Mesenchymal stem cell (in vitro differentiated cells and primary cell): ENCODE results near the gene HS6ST2.

Experiments
- DNase-seq: peaks from one replicate; pipeline ENCODE4 v3.0.0-alpha.2; 2013
- H2AFZ ChIP-seq: one replicate; pipeline ENCODE4 v1.6.1; 2013; ENCODE audit warnings: low read depth, mild to moderate bottlenecking, control low read depth, inconsistent platforms, low read length, moderate library complexity
- H2AK5ac ChIP-seq: 2 replicates; pipeline ENCODE4 v1.6.1; 2013; ENCODE audit warnings: low read length, moderate library complexity, mild to moderate bottlenecking, inconsistent platforms; ENCODE audit not compliant: severe bottlenecking
- H2BK120ac ChIP-seq: one replicate; pipeline ENCODE4 v1.6.1; 2013; ENCODE audit warnings: low read depth, mild to moderate bottlenecking, inconsistent platforms, low read length, moderate library complexity
- H2BK12ac ChIP-seq, 2 experiments: one replicate each; pipeline ENCODE4 v1.6.1; 2013; ENCODE audit warnings: inconsistent platforms in 2 of 2, low read length in 2 of 2, mild to moderate bottlenecking in 2 of 2, moderate library complexity in 2 of 2, control low read depth in 1 of 2
- H2BK15ac ChIP-seq: one replicate; pipeline ENCODE4 v1.6.1; 2013; ENCODE audit warnings: mild to moderate bottlenecking, low read depth, inconsistent platforms; ENCODE audit not compliant: poor library complexity, severe bottlenecking
- H2BK5ac ChIP-seq: 2 replicates; pipeline ENCODE4 v1.6.1; 2013; ENCODE audit warnings: low read depth, mild to moderate bottlenecking, low read length, control low read depth, inconsistent platforms; ENCODE audit not compliant: poor library complexity, severe bottlenecking
- H3K14ac ChIP-seq, 2 experiments: one replicate each; pipeline ENCODE4 v1.6.1; 2013; ENCODE audit warnings: inconsistent platforms in 2 of 2, low read length in 2 of 2, control low read depth in 1 of 2, mild to moderate bottlenecking in 1 of 2, moderate library complexity in 1 of 2
- H3K18ac ChIP-seq, 2 experiments: one replicate each; pipeline ENCODE4 v1.6.1; 2013; ENCODE audit warnings: inconsistent platforms in 2 of 2, low read length in 2 of 2, control low read depth in 1 of 2, low read depth in 1 of 2, mild to moderate bottlenecking in 1 of 2
- H3K23ac ChIP-seq, 2 experiments: one replicate each; pipeline ENCODE4 v1.6.1; 2013; ENCODE audit warnings: inconsistent platforms in 2 of 2, low read length in 2 of 2, mild to moderate bottlenecking in 2 of 2, moderate library complexity in 2 of 2, control low read depth in 1 of 2
- H3K27ac ChIP-seq: 2 replicates; pipeline ENCODE4 v1.5.1; 2013; ENCODE audit warnings: mild to moderate bottlenecking, moderate library complexity, low read length, control low read depth, inconsistent platforms; ENCODE audit not compliant: poor library complexity, severe bottlenecking
- H3K27me3 ChIP-seq, 2 experiments: 2 replicates each; pipeline versions ENCODE4 v1.6.1 to v1.7.0; 2013; ENCODE audit warnings: low read length in 2 of 2, mild to moderate bottlenecking in 2 of 2, moderate library complexity in 2 of 2, control low read depth in 1 of 2, inconsistent platforms in 1 of 2; ENCODE audit not compliant: control insufficient read depth in 1 of 2, insufficient read depth in 1 of 2
- H3K36me3 ChIP-seq, 2 experiments: 2 replicates each; pipeline versions ENCODE4 v1.6.1 to v1.7.0; 2013; ENCODE audit warnings: low read length in 2 of 2, control low read depth in 1 of 2, inconsistent platforms in 1 of 2, low read depth in 1 of 2, mild to moderate bottlenecking in 1 of 2; ENCODE audit not compliant: insufficient read depth in 2 of 2, control insufficient read depth in 1 of 2
- H3K4ac ChIP-seq, 2 experiments: one replicate each; pipeline ENCODE4 v1.6.1; 2013; ENCODE audit warnings: inconsistent platforms in 2 of 2, low read length in 2 of 2, mild to moderate bottlenecking in 2 of 2, moderate library complexity in 2 of 2, control low read depth in 1 of 2, low read depth in 1 of 2
- H3K4me1 ChIP-seq: 2 replicates; pipeline ENCODE4 v1.6.1; 2013; ENCODE audit warnings: low read depth, low read length, control low read depth; ENCODE audit not compliant: control insufficient read depth, insufficient read depth
- H3K4me2 ChIP-seq: 2 replicates; pipeline ENCODE4 v1.6.1; 2013; ENCODE audit warnings: low read length, mild to moderate bottlenecking, inconsistent platforms; ENCODE audit not compliant: poor library complexity, severe bottlenecking
- H3K4me3 ChIP-seq, 2 experiments: 2 replicates each; pipeline versions ENCODE4 v1.5.1 to v1.7.0; 2013; ENCODE audit warnings: low read length in 2 of 2, mild to moderate bottlenecking in 2 of 2, control low read depth in 1 of 2, low read depth in 1 of 2; ENCODE audit not compliant: insufficient read depth in 1 of 2
- H3K79me1 ChIP-seq: replicated peaks from 2 replicates; pipeline ENCODE4 v1.6.1; 2013; ENCODE audit warnings: mild to moderate bottlenecking, control low read depth, low read length, inconsistent platforms; ENCODE audit not compliant: poor library complexity, severe bottlenecking
- H3K9ac ChIP-seq: 2 replicates; pipeline ENCODE4 v1.7.0; 2013; ENCODE audit warnings: mild to moderate bottlenecking, low read length, moderate library complexity
- H3K9me3 ChIP-seq: 2 replicates; pipeline ENCODE4 v1.7.0; 2013; ENCODE audit warnings: mild to moderate bottlenecking, low read length; ENCODE audit not compliant: control insufficient read depth
- H4K8ac ChIP-seq: one replicate; pipeline ENCODE4 v1.6.1; 2013; ENCODE audit warnings: inconsistent platforms, mild to moderate bottlenecking, low read length, moderate library complexity
- H4K91ac ChIP-seq: one replicate; pipeline ENCODE4 v1.6.1; 2013; ENCODE audit warnings: mild to moderate bottlenecking, low read length, inconsistent platforms
- WGBS: methylation state at CpG from one replicate; pipeline ENCODE4 v1.1.7; 2013; ENCODE audit warnings: mixed read lengths; 5-methylcytosine and 5-hydroxymethylcytosine counted together

The HS6ST2 gene

GRCh38 chrX:132877954-132878536 is 80.4 kb downstream of the HS6ST2 start:
- DNase-seq = no peak
- 64% methylated on average over 5 of the region's 5 CpGs for WGBS

DNA sequence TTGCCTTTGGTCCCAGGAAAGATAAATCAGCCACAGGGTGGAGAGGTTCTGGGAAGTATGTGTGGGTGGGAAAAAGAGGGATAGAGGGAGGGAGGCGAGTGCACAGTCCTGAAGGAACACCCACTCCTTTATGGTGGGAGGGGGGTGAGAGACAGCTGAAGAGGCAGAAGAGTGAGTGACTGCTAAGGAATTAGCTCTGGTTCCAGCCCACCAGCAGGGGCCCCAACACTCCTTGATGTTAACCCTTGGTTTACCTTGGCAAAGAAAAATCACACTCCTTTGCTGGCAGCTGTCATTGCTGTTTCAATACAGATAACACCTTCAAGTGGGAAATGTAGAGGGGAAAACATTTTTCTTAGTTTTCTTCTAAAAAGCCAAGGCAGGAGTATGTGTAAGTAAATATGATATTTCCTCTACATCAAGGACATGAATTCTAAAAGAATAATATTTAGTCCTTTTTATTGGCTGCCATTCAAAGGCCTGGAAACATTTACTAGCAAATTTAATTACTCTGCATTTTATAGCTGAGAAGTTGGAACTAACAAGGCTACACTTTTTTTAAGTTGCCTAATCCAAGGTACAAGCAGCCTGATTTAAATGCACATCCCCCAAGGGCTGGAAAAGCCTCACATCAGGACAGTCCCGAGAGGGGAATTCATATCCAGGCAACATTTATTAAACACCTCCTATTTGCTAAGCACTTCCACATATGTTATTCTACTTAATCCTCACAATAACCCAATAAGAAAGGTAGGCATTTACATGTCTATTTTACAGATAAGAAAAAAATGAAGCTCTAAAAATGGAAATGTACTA is 81.7 kb downstream of the HS6ST2 start:
- WGBS = 40% methylated on average over 1 of the region's 2 CpGs
- Histone ChIP-seq H2BK15ac (no peak overlapping the region), H3K36me3 (no peaks in the 10 kb centered on the region), H2BK120ac (no peak overlapping the region), H2AK5ac (no peak overlapping the region), H4K8ac (no peak overlapping the region), H2AFZ (no peak overlapping the region), H3K9me3 (no peaks in the 10 kb centered on the region), H3K23ac (no peak overlapping the region), H3K27ac (no peak overlapping the region), H3K9ac (no peak overlapping the region), H3K79me1 (no peaks in the 10 kb centered on the region), H3K27me3 (peaks cover 0 to 12% of the 10 kb centered on the region in 2 experiments), H3K14ac (no peak overlapping the region), H3K4me3 (no peak overlapping the region), H4K91ac (no peak overlapping the region), H2BK12ac (no peak overlapping the region), H3K4me2 (no peak overlapping the region), H2BK5ac (no peak overlapping the region), H3K4ac (no peak overlapping the region), H3K4me1 (no peaks in the 10 kb centered on the region), H3K18ac (no peak overlapping the region)
- DNase-seq = peak; percentile 11

More at GRCh38 chrX:132877954-132878536, 80.4 kb downstream of the HS6ST2 start:
- Histone ChIP-seq H3K79me1 (no peaks in the 10 kb centered on the region), H3K23ac (no peak overlapping the region), H4K8ac (no peak overlapping the region), H3K4me1 (no peaks in the 10 kb centered on the region), H3K9me3 (no peaks in the 10 kb centered on the region), H4K91ac (no peak overlapping the region), H2AK5ac (no peak overlapping the region), H3K27me3 (peaks cover 0 to 12% of the 10 kb centered on the region in 2 experiments), H3K14ac (no peak overlapping the region), H2BK12ac (no peak overlapping the region), H3K36me3 (no peaks in the 10 kb centered on the region), H2BK15ac (no peak overlapping the region), H3K4ac (peak overlapping the region in 1 of 2 experiments; percentile 8), H2BK5ac (no peak overlapping the region), H3K27ac (no peak overlapping the region), H2BK120ac (no peak overlapping the region), H3K18ac (peak overlapping the region in 1 of 2 experiments; percentile 12), H3K4me2 (no peak overlapping the region), H3K4me3 (no peak overlapping the region), H2AFZ (no peak overlapping the region), H3K9ac (no peak overlapping the region)

GRCh38 chrX:132875650-132876522 is 82.5 kb downstream of the HS6ST2 start:
- Histone ChIP-seq H2BK12ac (no peak overlapping the region), H2BK120ac (no peak overlapping the region), H3K79me1 (no peaks in the 10 kb centered on the region), H4K91ac (no peak overlapping the region), H3K9ac (no peak overlapping the region), H3K27me3 (peaks cover 0 to 12% of the 10 kb centered on the region in 2 experiments), H3K9me3 (no peaks in the 10 kb centered on the region), H3K4me3 (no peak overlapping the region), H2BK15ac (no peak overlapping the region), H3K27ac (no peak overlapping the region), H2BK5ac (no peak overlapping the region), H3K36me3 (no peaks in the 10 kb centered on the region), H3K18ac (no peak overlapping the region), H2AFZ (no peak overlapping the region), H2AK5ac (no peak overlapping the region), H3K4ac (no peak overlapping the region), H3K4me1 (no peaks in the 10 kb centered on the region), H3K23ac (no peak overlapping the region), H3K14ac (no peak overlapping the region), H3K4me2 (no peak overlapping the region), H4K8ac (no peak overlapping the region)
- WGBS = 48% methylated on average over 3 of the region's 3 CpGs
- no peak for DNase-seq

DNA sequence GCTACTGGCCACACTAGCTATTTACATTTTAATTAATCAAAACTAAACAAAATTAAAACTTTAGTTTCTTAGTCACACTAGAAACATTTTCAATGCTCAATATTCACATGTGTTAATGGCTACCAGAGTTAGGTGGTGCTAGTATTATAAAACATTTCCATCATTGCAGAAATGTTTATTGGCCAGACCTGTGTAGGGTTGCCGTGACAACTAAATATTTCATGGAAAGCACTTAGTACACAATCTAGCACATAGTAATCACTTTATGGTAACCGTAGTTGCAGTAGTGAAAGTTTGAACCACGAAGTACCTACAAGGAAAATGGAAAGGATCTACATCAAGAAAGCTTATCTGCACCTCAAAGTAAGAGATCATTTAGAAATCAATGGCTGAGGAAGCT is 95.9 kb downstream of the HS6ST2 start:
- H2AK5ac ChIP-seq = no peak overlapping the region
- peaks cover 0 to 6% of the 10 kb centered on the region in 2 experiments for H3K27me3 ChIP-seq
- no peaks in the 10 kb centered on the region for H3K79me1 ChIP-seq
- no peak overlapping the region for H2BK120ac ChIP-seq
- H3K4me1 ChIP-seq = no peaks in the 10 kb centered on the region
- no peak overlapping the region for H2BK5ac ChIP-seq
- H3K14ac ChIP-seq = no peak overlapping the region
- H2BK15ac ChIP-seq = no peak overlapping the region
- no peak overlapping the region for H2BK12ac ChIP-seq
- H3K36me3 ChIP-seq = no peaks in the 10 kb centered on the region
- no peak overlapping the region for H3K27ac ChIP-seq
- no peak overlapping the region for H3K23ac ChIP-seq
- H3K9me3 ChIP-seq = no peaks in the 10 kb centered on the region
- no peak overlapping the region for H3K18ac ChIP-seq
- no peak overlapping the region for H4K91ac ChIP-seq
- H4K8ac ChIP-seq = no peak overlapping the region
- H3K9ac ChIP-seq = no peak overlapping the region
- no peak overlapping the region for H2AFZ ChIP-seq
- no peak overlapping the region for H3K4me2 ChIP-seq
- peak; percentile 20 for DNase-seq
- H3K4me3 ChIP-seq = no peak overlapping the region
- WGBS = no CpG with 5 or more reads among the region's 3 CpGs
- no peak overlapping the region for H3K4ac ChIP-seq
